Cardiac fibroblast (primary cell): ENCODE results near the gene ARMC3.

ENCODE experiments used
- DNase-seq, 2 donors: peaks; one replicate each; pipeline versions ENCODE4 v3.0.0 to v3.0.0-alpha.2; 2010; ENCODE audit warnings: low read depth in 2 of 2
- H3K4me3 ChIP-seq, 2 donors: replicated peaks in 1 of 2; 1 replicate in 1 of 2; 2 replicates in 1 of 2; pipeline ENCODE4 v1.5.1; 2011; ENCODE audit warnings: low read depth in 2 of 2, low read length in 2 of 2, mild to moderate bottlenecking in 2 of 2, moderate library complexity in 1 of 2
- TF ChIP-seq, protein P1 (sequence below): IDR thresholded peaks from one replicate; pipeline ENCODE4 v1.5.1; 2011; ENCODE audit warnings: low read depth, mild to moderate bottlenecking, low read length, inconsistent platforms

The ARMC3 gene

DNA sequence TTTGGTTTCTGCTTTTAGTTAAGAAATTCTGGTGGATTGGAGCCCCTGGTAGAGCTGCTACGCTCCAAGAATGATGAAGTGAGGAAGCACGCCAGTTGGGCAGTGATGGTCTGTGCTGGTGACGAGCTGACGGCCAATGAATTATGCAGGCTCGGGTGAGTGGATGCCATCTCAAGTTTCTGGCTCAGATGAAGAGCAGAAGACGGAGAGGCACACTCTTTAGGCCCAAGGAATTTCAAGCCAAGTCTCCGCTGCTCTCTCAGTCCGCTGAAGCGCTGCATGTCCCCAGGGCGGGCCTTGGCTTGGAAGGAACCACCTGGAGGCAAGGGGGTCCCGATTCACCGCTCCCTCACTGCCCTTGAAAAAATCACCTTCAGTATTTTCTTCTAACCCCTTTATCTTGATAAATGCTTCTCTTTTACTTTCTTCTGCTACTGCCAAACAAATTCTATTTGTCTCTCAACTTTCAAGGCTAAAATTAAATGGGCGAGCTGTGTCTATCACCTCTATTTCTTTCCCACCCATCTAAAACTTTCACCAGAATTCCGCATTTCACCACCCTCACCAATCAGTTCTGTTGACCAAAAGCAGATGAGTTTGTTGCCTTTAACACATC is 74.2 kb downstream of the ARMC3 start:
- no peak for DNase-seq
- TF ChIP-seq, protein P1, sequence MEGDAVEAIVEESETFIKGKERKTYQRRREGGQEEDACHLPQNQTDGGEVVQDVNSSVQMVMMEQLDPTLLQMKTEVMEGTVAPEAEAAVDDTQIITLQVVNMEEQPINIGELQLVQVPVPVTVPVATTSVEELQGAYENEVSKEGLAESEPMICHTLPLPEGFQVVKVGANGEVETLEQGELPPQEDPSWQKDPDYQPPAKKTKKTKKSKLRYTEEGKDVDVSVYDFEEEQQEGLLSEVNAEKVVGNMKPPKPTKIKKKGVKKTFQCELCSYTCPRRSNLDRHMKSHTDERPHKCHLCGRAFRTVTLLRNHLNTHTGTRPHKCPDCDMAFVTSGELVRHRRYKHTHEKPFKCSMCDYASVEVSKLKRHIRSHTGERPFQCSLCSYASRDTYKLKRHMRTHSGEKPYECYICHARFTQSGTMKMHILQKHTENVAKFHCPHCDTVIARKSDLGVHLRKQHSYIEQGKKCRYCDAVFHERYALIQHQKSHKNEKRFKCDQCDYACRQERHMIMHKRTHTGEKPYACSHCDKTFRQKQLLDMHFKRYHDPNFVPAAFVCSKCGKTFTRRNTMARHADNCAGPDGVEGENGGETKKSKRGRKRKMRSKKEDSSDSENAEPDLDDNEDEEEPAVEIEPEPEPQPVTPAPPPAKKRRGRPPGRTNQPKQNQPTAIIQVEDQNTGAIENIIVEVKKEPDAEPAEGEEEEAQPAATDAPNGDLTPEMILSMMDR = no peak
- H3K4me3 ChIP-seq = no peak overlapping the region

DNA sequence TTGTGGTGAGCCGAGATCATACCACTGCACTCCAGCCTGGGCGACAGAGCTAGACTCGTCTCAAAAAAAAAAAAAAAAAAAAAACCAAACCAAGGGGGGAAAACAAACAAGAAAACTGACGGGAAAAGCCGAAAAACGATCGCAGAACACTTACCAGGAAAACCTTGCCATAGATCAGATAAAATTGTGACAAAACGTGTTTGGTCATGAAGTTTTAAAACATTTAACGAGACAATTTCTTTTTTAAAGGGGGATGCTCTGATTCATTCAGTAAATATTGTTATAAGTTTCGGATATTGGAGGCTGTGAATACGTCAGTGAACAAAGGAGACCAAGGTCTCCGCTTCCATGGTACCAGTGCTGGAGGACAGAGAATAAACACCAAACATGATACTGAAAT is 77.3 kb downstream of the ARMC3 start:
- TF ChIP-seq, protein P1 = no peak
- H3K4me3 ChIP-seq = no peak overlapping the region
- DNase-seq = no peak

DNA sequence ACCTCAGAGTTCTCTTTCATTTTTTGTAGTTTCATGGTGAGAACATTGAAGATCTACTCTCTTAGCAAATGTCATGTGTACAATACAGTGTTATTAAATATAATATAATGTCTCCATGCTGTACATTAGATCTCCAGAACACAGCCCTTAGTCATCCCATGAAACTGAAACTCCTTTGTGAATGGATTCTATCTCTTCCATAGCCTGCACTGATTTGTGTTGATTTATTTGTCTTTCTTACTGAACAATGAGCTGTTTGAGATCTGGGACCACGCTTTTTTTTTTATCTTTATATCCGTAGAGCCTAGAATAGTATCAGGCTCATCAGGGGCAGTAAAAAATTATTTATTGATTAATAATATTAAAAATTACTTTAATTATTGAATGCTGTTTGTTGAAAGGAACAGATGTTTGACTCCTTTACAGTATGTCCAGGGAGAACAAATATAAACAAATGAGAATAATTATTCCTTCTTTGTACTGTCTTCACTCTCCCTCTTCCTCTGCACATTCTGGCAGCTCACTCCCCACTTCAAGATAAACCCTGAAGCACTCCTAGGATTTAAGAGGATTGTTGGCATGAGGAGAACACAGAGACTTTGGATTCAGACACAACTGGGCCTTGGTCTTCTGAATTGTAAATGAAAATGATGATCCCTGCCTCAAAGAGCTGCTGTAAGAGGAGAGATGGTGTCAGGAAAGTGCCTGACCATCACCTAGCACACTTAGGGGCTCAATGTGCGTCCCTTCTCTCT is 85.9 kb downstream of the ARMC3 start:
- TF ChIP-seq, protein P1 = no peak
- DNase-seq = no peak
- no peak overlapping the region for H3K4me3 ChIP-seq

DNA sequence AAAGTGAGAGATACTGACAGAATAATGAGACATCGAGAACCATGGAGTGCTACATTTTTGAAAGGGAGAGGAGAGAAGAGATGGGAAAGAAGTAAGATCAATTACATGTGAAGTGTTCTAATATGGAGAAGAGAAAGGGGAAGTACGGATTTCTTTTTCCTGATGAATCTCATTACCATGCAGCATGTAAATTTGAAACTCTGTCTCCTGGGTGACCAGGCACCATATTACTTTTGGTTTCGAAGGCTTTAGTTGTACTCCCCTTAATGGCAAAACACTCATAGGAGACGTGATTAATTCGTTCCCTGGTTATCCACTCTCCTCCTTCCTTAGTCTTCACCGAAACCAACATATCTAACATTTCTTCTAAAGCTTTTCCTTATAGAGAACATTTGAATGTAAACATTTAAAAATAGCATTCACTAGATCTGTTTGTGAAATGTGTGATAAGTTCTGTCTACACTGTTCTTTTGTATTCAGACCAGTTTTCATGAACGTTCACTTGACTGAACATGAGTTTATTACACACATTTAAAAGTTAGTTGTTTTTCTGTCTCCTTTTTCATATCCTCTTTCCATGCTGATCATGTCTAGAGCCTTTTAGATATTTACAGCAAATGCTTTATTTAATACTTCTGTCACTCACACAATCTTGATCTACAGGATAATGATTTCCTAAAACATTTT is 87.3 kb downstream of the ARMC3 start:
- TF ChIP-seq, protein P1 = no peak
- no peak for DNase-seq
- no peak overlapping the region for H3K4me3 ChIP-seq

DNA sequence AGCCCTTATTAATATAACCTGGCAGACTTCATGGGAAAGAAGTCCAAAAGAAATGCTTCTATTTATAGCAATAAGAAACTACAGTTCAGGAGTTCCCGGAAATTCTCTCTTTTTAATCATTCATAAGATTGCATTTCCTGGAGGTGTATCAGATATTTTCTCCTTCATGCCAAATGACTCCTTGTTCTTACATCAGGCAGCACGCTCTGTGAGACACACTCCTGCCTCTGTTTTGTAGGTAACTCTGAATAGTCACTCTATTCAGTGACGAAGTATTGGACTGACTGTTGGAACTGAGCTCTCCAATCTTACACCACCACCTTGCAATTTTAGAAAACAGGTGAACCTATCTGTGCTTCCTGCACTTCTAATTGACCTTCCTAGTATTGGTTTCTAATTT is 88.8 kb downstream of the ARMC3 start:
- no peak for DNase-seq
- no peak overlapping the region for H3K4me3 ChIP-seq
- TF ChIP-seq, protein P1 = no peak

DNA sequence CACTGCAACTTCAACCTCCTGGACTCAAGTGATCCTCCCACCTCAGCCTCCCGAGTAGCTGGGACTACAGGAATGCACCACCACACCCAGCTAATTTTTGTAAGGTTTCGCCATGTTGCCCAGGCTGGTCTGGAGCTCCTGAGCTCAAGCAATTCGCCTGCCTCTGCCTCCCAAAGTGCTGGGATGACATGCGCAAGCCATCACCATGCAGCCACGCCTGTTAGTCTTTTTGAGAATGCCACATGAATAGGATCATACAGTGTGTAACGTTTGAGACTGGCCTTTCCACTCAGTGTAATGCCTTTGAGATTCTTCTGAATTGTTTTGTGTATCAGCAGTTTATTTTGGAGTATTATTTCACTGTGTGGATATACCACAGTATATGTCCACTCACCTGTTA is 91.8 kb downstream of the ARMC3 start:
- no peak overlapping the region for H3K4me3 ChIP-seq
- no peak for DNase-seq
- TF ChIP-seq, protein P1 = no peak
